NCI-H774 (cell line): Measurements from ENCODE around the gene SNX33.
"Not testable (repeated sequence)": the region's sequence is repeated elsewhere in the genome, so short reads cannot be mapped to it uniquely, and the experiment has no call there.

ENCODE experiments used
- DNase-seq: peaks from one replicate; lab custom pipeline; 2025; lab: John Stamatoyannopoulos, UW

SNX33 gene

GRCh38 chr15:75699961-75700874 is 52.5 kb downstream of the SNX33 start:
- DNase-seq, result not testable (repeated sequence)

- not testable (repeated sequence) for DNase-seq
Observed at GRCh38 chr15:75701071-75702003, 53.6 kb downstream of the SNX33 start.

GRCh38 chr15:75702436-75702835 is 54.7 kb downstream of the SNX33 start:
- no peak for DNase-seq

- DNase-seq, result not testable (repeated sequence)
Observed at GRCh38 chr15:75703440-75704262, 55.9 kb downstream of the SNX33 start.

- no peak for DNase-seq
Observed at GRCh38 chr15:75704263-75704615, 56.5 kb downstream of the SNX33 start.

GRCh38 chr15:75704618-75705017 is 56.9 kb downstream of the SNX33 start:
- no peak for DNase-seq

GRCh38 chr15:75705375-75705774 is 57.7 kb downstream of the SNX33 start:
- DNase-seq, result not testable (repeated sequence)

- no peak for DNase-seq
Observed at GRCh38 chr15:75705854-75706681, 58.4 kb downstream of the SNX33 start.

GRCh38 chr15:75706682-75706954 is 58.9 kb downstream of the SNX33 start:
- DNase-seq, result no peak

- DNase-seq, result not testable (repeated sequence)
Observed at GRCh38 chr15:75709458-75709857, 61.7 kb downstream of the SNX33 start.

- DNase-seq, result not testable (repeated sequence)
Observed at GRCh38 chr15:75710874-75711273, 63.2 kb downstream of the SNX33 start.

GRCh38 chr15:75711495-75711894 is 63.8 kb downstream of the SNX33 start:
- not testable (repeated sequence) for DNase-seq
